RCC 7860 (cell line): Measurements from ENCODE around the gene MYH9.
A peak's percentile ranks its signal among the peaks of the same experiment; 100 is the strongest.

Experiments
- DNase-seq: peaks from one replicate; pipeline ENCODE4 v3.0.0-alpha.2; 2015; ENCODE audit warnings: low spot score
- FAIRE-seq: peaks from 2 replicates; lab custom pipeline; 2012; peaks lifted over from hg19 to GRCh38; lab: Jason Lieb, UNC

MYH9 gene

GRCh38 chr22:36351921-36352802 is 35.6 kb downstream of the MYH9 start:
- peak; percentile 42 for DNase-seq
- FAIRE-seq, result peak; percentile 25

- DNase-seq (peak; percentile 84), FAIRE-seq (peak; percentile 91)
Measured at GRCh38 chr22:36350751-36351594, 36.8 kb downstream of the MYH9 start.

- FAIRE-seq (no peak), DNase-seq (no peak)
Measured at GRCh38 chr22:36349726-36350125, 38.0 kb downstream of the MYH9 start.

- DNase-seq (no peak), FAIRE-seq (no peak)
Measured at GRCh38 chr22:36348760-36349159, 39.0 kb downstream of the MYH9 start.

GRCh38 chr22:36347094-36347493 is 40.7 kb downstream of the MYH9 start:
- DNase-seq, result no peak
- no peak for FAIRE-seq

GRCh38 chr22:36344106-36344827 is 43.5 kb downstream of the MYH9 start:
- no peak for DNase-seq

GRCh38 chr22:36343720-36344105 is 44.1 kb downstream of the MYH9 start:
- DNase-seq (no peak), FAIRE-seq (no peak)

More at GRCh38 chr22:36344106-36344827, 43.5 kb downstream of the MYH9 start:
- no peak for FAIRE-seq

GRCh38 chr22:36343070-36343719 is 44.6 kb downstream of the MYH9 start:
- DNase-seq (no peak), FAIRE-seq (no peak)

- no peak for FAIRE-seq
- DNase-seq, result no peak
Measured at GRCh38 chr22:36341640-36342041, 46.1 kb downstream of the MYH9 start.

GRCh38 chr22:36340621-36341020 is 47.1 kb downstream of the MYH9 start:
- DNase-seq (no peak), FAIRE-seq (peak; percentile 24)

GRCh38 chr22:36339171-36340065 is 48.3 kb downstream of the MYH9 start:
- DNase-seq (peak; percentile 72), FAIRE-seq (peak; percentile 85)

GRCh38 chr22:36337365-36338130 is 50.2 kb downstream of the MYH9 start:
- no peak for DNase-seq

GRCh38 chr22:36336246-36337182 is 51.3 kb downstream of the MYH9 start:
- no peak for FAIRE-seq
- DNase-seq, result no peak

More at GRCh38 chr22:36337365-36338130, 50.2 kb downstream of the MYH9 start:
- no peak for FAIRE-seq

GRCh38 chr22:36335621-36336020 is 52.1 kb downstream of the MYH9 start:
- FAIRE-seq, result no peak
- no peak for DNase-seq

GRCh38 chr22:36334821-36335603 is 52.8 kb downstream of the MYH9 start:
- DNase-seq, result peak; percentile 74
- peak; percentile 55 for FAIRE-seq

- no peak for DNase-seq
- no peak for FAIRE-seq
Measured at GRCh38 chr22:36334081-36334820, 53.5 kb downstream of the MYH9 start.
